Aorta (tissue), 5 donors: Measurements from ENCODE around the gene CACNA2D4. TPM values are rescaled to one million over a fixed set of nuclear protein-coding genes. Genes with fewer than 3 reads are reported as not detected.
A peak's percentile ranks its signal among the peaks of the same experiment; 100 is the strongest.

Experiments
- ATAC-seq: fragments of 200-7000 bp; cut with Tn5 transposase; one replicate; pipeline ENCODE4 v1.9.1; 2022; ENCODE audit warnings: moderate library complexity; ENCODE audit not compliant: low FRiP score
- DNase-seq, 2 donors: peaks; one replicate each; pipeline ENCODE4 v3.0.0-alpha.2; 2020
- H3K27ac ChIP-seq, 2 donors: one replicate each; pipeline ENCODE4 v1.5.1; 2013; ENCODE audit warnings: low read length in 2 of 2, mild to moderate bottlenecking in 2 of 2, moderate library complexity in 2 of 2, control low read depth in 1 of 2, inconsistent platforms in 1 of 2, low read depth in 1 of 2
- H3K27me3 ChIP-seq, 2 donors: one replicate each; pipeline ENCODE4 v1.6.1; 2013; ENCODE audit warnings: control low read depth in 1 of 2, low read length in 1 of 2, mild to moderate bottlenecking in 1 of 2, moderate library complexity in 1 of 2; ENCODE audit not compliant: insufficient read depth in 2 of 2, control insufficient read depth in 1 of 2
- H3K36me3 ChIP-seq, 2 donors: one replicate each; pipeline ENCODE4 v1.6.1; 2013; ENCODE audit warnings: control low read depth in 1 of 2, low read length in 1 of 2, mild to moderate bottlenecking in 1 of 2; ENCODE audit not compliant: insufficient read depth in 2 of 2, control insufficient read depth in 1 of 2
- H3K4me1 ChIP-seq, 2 donors: one replicate each; pipeline ENCODE4 v1.6.1; 2013; ENCODE audit warnings: low read length in 2 of 2, control low read depth in 1 of 2, mild to moderate bottlenecking in 1 of 2, moderate library complexity in 1 of 2; ENCODE audit not compliant: insufficient read depth in 2 of 2, control insufficient read depth in 1 of 2
- H3K4me3 ChIP-seq, 2 donors: one replicate each; pipeline ENCODE4 v1.5.1; 2013; ENCODE audit warnings: low read length in 2 of 2, control low read depth in 1 of 2, mild to moderate bottlenecking in 1 of 2
- H3K9me3 ChIP-seq: one replicate; pipeline ENCODE4 v1.6.1; 2013; ENCODE audit warnings: mild to moderate bottlenecking, low read length; ENCODE audit not compliant: control insufficient read depth
- WGBS, 2 donors: extraction: QIAGEN DNeasy Blood & Tissue Kit; methylation state at CpG; one replicate each; pipeline ENCODE4 v1.1.7; 2013; 5-methylcytosine and 5-hydroxymethylcytosine counted together
- intact Hi-C, 2 donors: fragments of 100-400 bp; cut with DNase I; formaldehyde crosslinking; loops; one replicate each; pipeline versions ENCODE4 v1.14.2 to v1.15.0; 2022
- polyA plus RNA-seq, 2 donors: library from polyadenylated mRNA; stranded (reverse); fragments of 200-250 nt; gene quantifications; one replicate each; pipeline ENCODE4 v1.2.3, GENCODE V29; 2013
- total RNA-seq, 2 donors: library from RNA; stranded (reverse); fragmentation: NEBNext Ultra II Directional; extraction: Animal tissue kit (Norgen Biotek cat#: 25700); gene quantifications; one replicate each; pipeline ENCODE4 v1.2.1, GENCODE V29; 2021
- donor health status: healthy with polysubstance abuse.
- donor health status: Bipolar disorder and iron deficiency.
- donor health status: DM: no; HTN: no; CAD: no.
- donor health status: DM: no; HTN: no; CAD: no.
- donor health status: DM: yes; HTN: yes; CAD: no.

The CACNA2D4 gene
- total and polyA plus RNA-seq, 4 donors, result 0.88 to 9.7 (median 4.6) TPM

GRCh38 chr12:1800401-1801302 lies 117.8 kb downstream of the CACNA2D4 start:
- peak; percentile 36 to 72 for DNase-seq
- no peaks in the 10 kb centered on the region for H3K36me3 ChIP-seq
- intact Hi-C loops, result no loop called here

GRCh38 chr12:1799882-1800400 lies 118.5 kb downstream of the CACNA2D4 start:
- DNase-seq (peak in 1 of 2 donors; percentile 73), ATAC-seq (no peak)
- 82 to 88% methylated on average over 12 of the region's 12 CpGs for WGBS, 2 donors
- no peaks in the 10 kb centered on the region for H3K27me3 ChIP-seq
- H3K36me3 ChIP-seq, result no peaks in the 10 kb centered on the region
- intact Hi-C loops, result loop anchor here (5.0 to 10.0 kb wide), 3 partner anchors 232 to 785 kb away; no protein-coding TSS in a partner anchor
- H3K4me3 ChIP-seq, result no peak overlapping the region
- no peaks in the 10 kb centered on the region for H3K9me3 ChIP-seq
- H3K4me1 ChIP-seq, result no peaks in the 10 kb centered on the region
- no peak overlapping the region for H3K27ac ChIP-seq

More at GRCh38 chr12:1800401-1801302, 117.8 kb downstream of the CACNA2D4 start:
- Histone ChIP-seq H3K4me3 (no peak overlapping the region), H3K9me3 (no peaks in the 10 kb centered on the region), H3K4me1 (no peaks in the 10 kb centered on the region), H3K27me3 (no peaks in the 10 kb centered on the region), H3K27ac (no peak overlapping the region)
- no peak for ATAC-seq
- 85 to 87% methylated on average over 14 of the region's 14 CpGs for WGBS, 2 donors

DNA sequence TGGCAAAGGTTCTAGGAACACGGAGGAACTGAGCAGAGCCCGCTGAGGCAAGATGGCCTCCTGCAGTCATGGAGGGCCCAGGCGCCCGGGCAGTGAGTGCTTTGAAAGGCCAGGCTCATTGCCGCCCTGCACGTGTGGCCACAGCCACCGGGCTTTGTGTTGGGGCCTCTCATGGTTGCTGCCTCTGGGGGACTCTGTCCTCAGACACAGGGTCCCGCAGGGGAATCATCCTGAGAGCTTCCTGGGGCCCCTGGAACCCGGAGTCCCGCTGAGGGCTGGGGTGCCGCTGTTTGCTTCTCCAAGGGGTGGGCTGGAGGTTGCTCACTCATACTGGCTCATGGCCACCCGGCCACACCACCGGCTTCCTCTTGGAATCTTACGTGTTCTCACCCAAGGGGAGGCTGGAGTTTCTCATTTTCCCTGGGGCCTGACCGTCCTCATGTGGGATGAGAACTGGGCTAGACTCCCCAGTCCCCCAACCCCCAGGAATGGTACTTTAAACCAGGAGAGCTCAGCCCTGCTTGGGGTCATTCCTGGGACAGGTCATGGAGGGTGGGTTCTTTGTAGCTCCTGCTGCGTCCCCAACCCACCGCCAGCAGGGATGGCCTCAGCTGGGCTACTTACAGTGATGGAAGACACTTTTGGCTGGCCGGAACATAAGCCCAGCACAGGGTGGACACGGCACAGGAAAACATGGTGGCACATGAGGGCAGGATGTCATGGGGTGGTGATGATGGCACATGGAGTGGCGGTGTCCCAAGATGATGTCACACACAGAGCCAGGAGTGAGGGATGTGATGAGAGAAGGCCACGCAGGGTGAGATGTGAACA lies 119.2 kb downstream of the CACNA2D4 start:
- H3K4me3 ChIP-seq, result no peak overlapping the region
- 90 to 95% methylated on average over 21 of the region's 21 CpGs for WGBS, 2 donors
- no peak overlapping the region for H3K27ac ChIP-seq
- H3K4me1 ChIP-seq, result no peaks in the 10 kb centered on the region
- ATAC-seq (no peak), DNase-seq (peak in 1 of 2 donors; percentile 65)
- intact Hi-C loops, result loop anchor here (5.0 to 10.0 kb wide), 3 partner anchors 233 to 786 kb away; no protein-coding TSS in a partner anchor
- H3K36me3 ChIP-seq, result no peaks in the 10 kb centered on the region
- H3K9me3 ChIP-seq, result no peaks in the 10 kb centered on the region
- H3K27me3 ChIP-seq, result no peaks in the 10 kb centered on the region

- DNase-seq, result peak in 1 of 2 donors; percentile 70
- Histone ChIP-seq H3K4me3 (no peak overlapping the region), H3K36me3 (no peaks in the 10 kb centered on the region), H3K27me3 (no peaks in the 10 kb centered on the region), H3K27ac (no peak overlapping the region), H3K9me3 (no peaks in the 10 kb centered on the region), H3K4me1 (no peaks in the 10 kb centered on the region)
- ATAC-seq, result no peak
- intact Hi-C loops, result loop anchor here (5.0 to 10.0 kb wide), 3 partner anchors 234 to 786 kb away; no protein-coding TSS in a partner anchor
- WGBS, 2 donors, result 92 to 93% methylated on average over 6 of the region's 6 CpGs
Observed at GRCh38 chr12:1798641-1799020, 119.8 kb downstream of the CACNA2D4 start.

DNA sequence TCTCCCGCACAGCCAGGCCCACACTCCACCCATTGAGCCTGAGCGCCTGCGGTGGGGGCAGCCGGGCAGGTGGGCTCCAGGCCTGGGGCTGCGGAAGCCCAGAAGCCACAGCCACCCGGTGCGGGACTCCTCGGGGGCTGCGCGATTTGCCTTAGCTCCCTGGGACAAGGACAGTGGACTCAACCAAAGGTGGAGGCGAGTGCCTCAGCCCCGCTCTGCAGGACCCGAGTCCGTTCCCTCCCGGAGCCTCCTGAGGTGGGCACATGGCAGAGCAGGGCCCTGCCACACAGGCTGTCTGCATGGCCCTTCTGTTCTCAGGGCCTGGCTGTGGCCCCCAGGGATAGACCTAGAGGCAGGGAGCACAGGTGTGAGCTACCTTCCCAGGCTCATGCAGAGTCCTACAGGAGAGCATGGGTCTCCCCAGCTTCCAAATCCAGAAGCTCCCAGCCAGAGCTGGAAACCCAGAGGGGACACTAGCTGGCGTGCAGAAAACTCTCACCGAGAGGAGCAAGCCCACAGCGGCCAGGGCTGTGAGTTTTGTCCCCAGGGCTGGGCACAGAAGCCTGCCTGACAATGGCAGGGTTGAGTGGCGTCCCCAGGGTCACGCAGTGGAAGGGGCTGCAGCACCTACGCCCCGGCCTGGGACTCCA lies 120.3 kb downstream of the CACNA2D4 start:
- Histone ChIP-seq H3K27me3 (no peaks in the 10 kb centered on the region), H3K4me3 (no peak overlapping the region), H3K9me3 (no peaks in the 10 kb centered on the region), H3K4me1 (no peaks in the 10 kb centered on the region), H3K36me3 (no peaks in the 10 kb centered on the region), H3K27ac (no peak overlapping the region)
- DNase-seq, result peak in 1 of 2 donors; percentile 74
- 93% methylated on average over 22 of the region's 22 CpGs for WGBS, 2 donors
- ATAC-seq, result no peak
- intact Hi-C loops, result loop anchor here (5.0 to 10.0 kb wide), 3 partner anchors 234 to 787 kb away; no protein-coding TSS in a partner anchor

DNA sequence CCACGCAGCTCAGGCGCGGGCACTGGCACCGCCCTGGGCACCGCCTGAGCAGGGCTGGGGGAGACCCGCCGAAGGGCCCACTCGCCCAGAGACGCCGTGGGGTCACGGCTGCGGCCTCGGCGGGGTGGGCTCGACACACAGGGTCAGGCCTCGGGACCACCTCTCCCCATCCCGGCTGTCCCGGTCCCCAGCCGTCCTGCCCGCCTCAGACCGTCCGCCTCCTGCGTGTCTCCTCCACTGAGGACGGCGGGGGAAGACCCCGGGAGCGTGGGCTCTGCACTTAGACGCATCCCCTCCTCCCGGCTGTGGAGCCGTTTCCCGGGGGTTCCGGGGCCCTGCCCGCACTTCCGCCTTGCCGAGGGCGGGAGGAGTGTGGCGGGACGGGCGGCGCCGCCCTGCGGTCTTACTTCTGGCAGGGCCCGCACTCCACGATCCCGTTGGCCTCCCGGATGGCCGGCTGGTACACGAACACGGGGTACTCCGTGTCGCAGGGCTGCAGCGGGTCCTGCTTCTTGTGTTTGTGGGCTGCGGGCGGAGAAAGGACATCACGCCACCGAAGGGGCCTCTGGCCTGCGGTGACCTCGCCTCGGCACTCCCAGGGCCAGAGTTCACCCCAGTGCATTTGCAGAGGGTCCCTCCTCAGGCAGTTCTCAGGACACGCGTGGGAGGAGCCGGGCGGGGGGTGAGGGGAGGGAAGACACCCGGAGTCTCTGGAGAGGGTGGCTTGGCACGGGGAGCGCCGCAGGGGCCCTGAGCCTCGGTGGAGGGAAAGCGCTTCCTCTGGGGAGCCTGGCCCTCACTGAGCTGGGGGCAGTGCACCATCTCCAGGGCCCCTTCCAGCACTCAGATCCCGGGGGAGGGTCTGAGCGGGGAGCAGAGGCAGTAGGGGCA lies 121.2 kb downstream of the CACNA2D4 start:
- intact Hi-C loops, result loop anchor here (5.0 to 10.0 kb wide), 3 partner anchors 235 to 788 kb away; no protein-coding TSS in a partner anchor
- Histone ChIP-seq H3K36me3 (no peaks in the 10 kb centered on the region), H3K9me3 (no peaks in the 10 kb centered on the region), H3K27me3 (no peaks in the 10 kb centered on the region), H3K4me1 (no peaks in the 10 kb centered on the region), H3K27ac (no peak overlapping the region), H3K4me3 (peak overlapping the region in 1 of 2 donors; percentile 29)
- ATAC-seq (peak; percentile 55), DNase-seq (peak; percentile 83 to 88)
- 42 to 46% methylated on average over 64 to 71 of the region's 71 CpGs for WGBS, 2 donors

- Histone ChIP-seq H3K9me3 (no peaks in the 10 kb centered on the region), H3K4me3 (peak overlapping the region; percentile 29), H3K4me1 (no peaks in the 10 kb centered on the region), H3K36me3 (no peaks in the 10 kb centered on the region), H3K27me3 (no peaks in the 10 kb centered on the region), H3K27ac (no peak overlapping the region)
- intact Hi-C loops, result loop anchor here (1.0 to 10.0 kb wide), 5 partner anchors 144 to 788 kb away; no protein-coding TSS in a partner anchor
- WGBS, 2 donors, result 3% methylated on average over 38 to 43 of the region's 43 CpGs
- DNase-seq (peak in 1 of 2 donors; percentile 82), ATAC-seq (peak; percentile 47)
Observed at GRCh38 chr12:1796515-1797010, 121.9 kb downstream of the CACNA2D4 start.
